GM12878 (cell line): ENCODE measurements around the gene RETREG2. TPM values are rescaled to one million over a fixed set of nuclear protein-coding genes. Genes with fewer than 3 reads are reported as not detected.

Source experiments
- ATAC-seq: fragments of 200-7000 bp; cut with Tn5 transposase; 3 replicates; pipeline ENCODE4 v1.9.1; 2020; ENCODE audit warnings: mild to moderate bottlenecking, moderate library complexity
- BruUV-seq: library from RNA; stranded (reverse); fragments of 400-500 nt; replicated peaks from 2 replicates; lab custom pipeline; 2021; lab: Mats Ljungman, UMichigan
- CTCF ChIA-PET: fragments of 300-600 bp; sonication (Branson Sonifier 250); formaldehyde crosslinking; extraction: SDS; loops from one replicate; lab custom pipeline; 2021; ENCODE audit warnings: inconsistent platforms; lab: Yijun Ruan, JAX
- POLR2A ChIA-PET: fragments of 350-600 bp; formaldehyde crosslinking; extraction: SDS; loops from one replicate; lab custom pipeline; 2021; ENCODE audit warnings: inconsistent platforms; lab: Charles Lee
- RAD21 ChIA-PET: fragments of 300-600 bp; sonication (Branson Sonifier 250); formaldehyde crosslinking; loops from one replicate; lab custom pipeline; 2023; ENCODE audit warnings: antibody characterized with exemption; ENCODE audit not compliant: unreplicated experiment; lab: Charles Lee
- SMC1A ChIA-PET: fragments of 300-600 bp; sonication (Branson Sonifier 250); formaldehyde crosslinking; loops from one replicate; lab custom pipeline; 2023; ENCODE audit not compliant: unreplicated experiment, uncharacterized antibody; lab: Charles Lee
- DNase-seq: peaks from one replicate; pipeline ENCODE4 v3.0.0-alpha.2; 2011; ENCODE audit warnings: low read depth, low spot score
- FAIRE-seq: peaks from 3 replicates; lab custom pipeline; 2011; peaks lifted over from hg19 to GRCh38; lab: Jason Lieb, UNC
- H2AFZ ChIP-seq: 2 replicates; pipeline ENCODE4 v1.6.0; 2011; ENCODE audit warnings: low read depth, low read length, control low read depth; ENCODE audit not compliant: control insufficient read depth
- H3K27ac ChIP-seq: 2 replicates; pipeline ENCODE4 v1.5.1; 2011; ENCODE audit warnings: control low read depth; ENCODE audit not compliant: control insufficient read depth, insufficient read depth
- H3K27me3 ChIP-seq, 2 experiments: replicated peaks in 1 of 2; 2 replicates each; pipeline versions ENCODE4 v1.6.0 to v1.6.1; 2011; ENCODE audit warnings: low read length in 1 of 2; ENCODE audit not compliant: control insufficient read depth in 2 of 2, insufficient read depth in 2 of 2
- H3K36me3 ChIP-seq, 2 experiments: 2 replicates each; pipeline ENCODE4 v1.5.1; 2011; ENCODE audit warnings: low read length in 1 of 2; ENCODE audit not compliant: control insufficient read depth in 2 of 2, insufficient read depth in 2 of 2
- H3K4me1 ChIP-seq: 2 replicates; pipeline ENCODE4 v1.6.1; 2011; ENCODE audit warnings: mild to moderate bottlenecking, low read length, moderate library complexity, mixed read lengths; ENCODE audit not compliant: control insufficient read depth, insufficient read depth
- H3K4me2 ChIP-seq: 2 replicates; pipeline ENCODE4 v1.6.0; 2011; ENCODE audit warnings: control low read depth; ENCODE audit not compliant: control insufficient read depth, insufficient read depth
- H3K4me3 ChIP-seq: fragments of 200-600 bp; sonication (generic); 2 replicates; pipeline ENCODE4 v1.5.1; 2016
- H3K79me2 ChIP-seq: 2 replicates; pipeline ENCODE4 v1.6.0; 2011; ENCODE audit warnings: low read length; ENCODE audit not compliant: control insufficient read depth, insufficient read depth
- H3K9ac ChIP-seq: 2 replicates; pipeline ENCODE4 v1.8.0; 2011; ENCODE audit warnings: low read length, control low read depth, mixed read lengths; ENCODE audit not compliant: control insufficient read depth, insufficient read depth
- H3K9me3 ChIP-seq: replicated peaks from 3 replicates; pipeline ENCODE4 v1.5.1; 2011; ENCODE audit warnings: mild to moderate bottlenecking, low read length; ENCODE audit not compliant: control insufficient read depth, insufficient read depth
- H4K20me1 ChIP-seq: 2 replicates; pipeline ENCODE4 v1.6.0; 2011; ENCODE audit not compliant: control insufficient read depth, insufficient read depth
- ASH2L ChIP-seq: fragments of 300-600, 200-600 bp; sonication (generic); IDR thresholded peaks from 2 replicates; pipeline ENCODE4 v1.6.1; 2017; ENCODE audit warnings: low read depth, mild to moderate bottlenecking, borderline replicate concordance
- SIN3A ChIP-seq: IDR thresholded peaks from 2 replicates; pipeline ENCODE4 v1.6.1; 2012; ENCODE audit warnings: low read depth, low read length, improper control_type of control experiment
- WGBS: methylation state at CpG from one replicate; pipeline ENCODE4 v1.1.6; 2016; ENCODE audit warnings: low lambda C conversion rate; ENCODE audit not compliant: insufficient replicate concordance, insufficient coverage; ENCODE audit errors: missing lambda C conversion rate; 5-methylcytosine and 5-hydroxymethylcytosine counted together
- in situ Hi-C: fragments of 300-500 bp; cut with MboI; formaldehyde crosslinking; loops from 9 replicates; pipeline ENCODE4 v1.14.3; 2018; ENCODE audit warnings: mixed read lengths
- intact Hi-C: fragments of 100-400 bp; cut with micrococcal nuclease; formaldehyde crosslinking; loops from one replicate; pipeline ENCODE4 v1.14.2; 2022; ENCODE audit not compliant: unreplicated experiment
- polyA plus RNA-seq, 11 experiments: library from polyadenylated mRNA; depleted of rRNA in 4 of 11; unstranded in 6 of 11; stranded (reverse) in 5 of 11; fragments of >200 nt; fragmentation: Nextera tagmentation in 4 of 11; fragmentation: Illumina TruSeq in 1 of 11; extraction: Ambion mirVana in 4 of 11; extraction: Trizol in 1 of 11; gene quantifications; 1 replicate in 1 of 11; 2 replicates in 10 of 11; pipeline versions ENCODE4 v1.2.1 to v1.2.3, GENCODE V29; 2011 to 2016; ENCODE audit warnings: inconsistent platforms in 2 of 11, missing spikeins in 2 of 11, low read depth in 1 of 11
- total RNA-seq, 4 experiments: library from RNA; depleted of rRNA in 3 of 4; stranded (reverse); fragments of >200 nt in 3 of 4; fragmentation: Illumina TruSeq in 1 of 4; extraction: Trizol in 1 of 4; gene quantifications; 2 replicates each; pipeline versions ENCODE4 v1.2.1 to v1.2.3, GENCODE V29; 2013 to 2021

RETREG2 gene
- total and polyA plus RNA-seq, 10 of the 15 experiments (the other 5 are each of a cell fraction or from before 2014, with no cell fraction given) = 10.1 to 72.0 (median 28.3) TPM

DNA sequence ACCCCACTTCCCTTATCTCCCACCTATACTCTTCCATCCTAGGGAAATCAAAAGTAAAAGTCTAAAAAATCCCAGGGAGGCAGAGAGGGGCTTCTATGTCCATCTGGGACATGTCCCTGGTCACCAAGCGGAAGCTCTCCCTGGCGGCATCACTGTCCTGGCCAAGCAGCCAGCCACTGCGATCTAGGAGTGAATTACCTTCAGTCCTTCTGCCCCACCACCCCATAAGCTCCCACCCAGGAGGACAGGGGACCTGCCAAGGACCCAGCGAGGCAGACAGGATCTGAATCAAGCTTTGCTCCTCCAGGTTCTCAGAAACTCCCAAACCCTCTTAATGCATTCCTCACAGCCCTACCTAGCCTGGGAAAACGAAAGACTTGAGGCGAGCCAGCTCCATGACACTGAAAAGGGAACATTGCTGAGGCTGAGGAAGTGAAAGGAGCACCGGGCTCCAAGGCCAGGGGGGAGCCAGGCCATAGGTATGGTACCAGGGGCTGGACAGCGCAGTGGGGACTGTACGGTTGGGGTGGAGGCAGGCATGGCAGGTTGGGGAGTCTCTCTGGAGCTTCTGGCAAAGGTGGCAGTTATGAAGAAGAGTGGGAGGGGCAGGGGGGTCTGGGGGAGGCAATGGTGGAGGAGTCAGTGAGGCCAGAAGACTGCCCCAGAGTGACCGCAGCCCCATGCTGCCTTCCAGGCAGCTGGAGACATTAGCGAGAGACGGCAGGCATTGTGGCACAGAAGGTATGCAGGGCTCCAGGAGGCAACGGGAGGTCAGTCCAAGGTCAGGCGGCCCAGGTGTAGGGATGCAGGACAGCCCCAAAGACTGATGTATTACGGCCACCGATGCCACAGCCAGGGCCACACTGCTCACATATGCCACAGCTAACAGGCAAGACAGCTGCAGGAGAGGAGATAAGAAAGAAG, 5.6 kb upstream of the RETREG2 start (continued):
- no peak for TF ChIP-seq ASH2L

- peaks cover 4 to 9% of the 10 kb centered on the region in 2 experiments for H3K36me3 ChIP-seq
- WGBS = 71% methylated on average over 6 of the region's 6 CpGs
- no peak overlapping the region for H3K27ac ChIP-seq
- H3K9me3 ChIP-seq = no peaks in the 10 kb centered on the region
- FAIRE-seq = no peak
- RAD21 ChIA-PET = interaction anchor here (1.4 to 4.1 kb wide), 2 partner anchors 36 to 123 kb away, joined by 3 to 33 read pairs; no protein-coding TSS in a partner anchor
- no peak overlapping the region for H3K4me2 ChIP-seq
- no peak for TF ChIP-seq SIN3A
- H4K20me1 ChIP-seq = no peaks in the 10 kb centered on the region
- BruUV-seq = no TSS peak
- POLR2A ChIA-PET = interaction anchor here (5.0 kb wide), 1 partner anchor 34 kb away, joined by 47 read pairs; the partner anchor contains the start of gene ZFAND2B
- CTCF ChIA-PET = interaction anchor here (0.5 to 5.6 kb wide), 6 partner anchors 11 to 344 kb away, joined by 3 to 48 read pairs (median 4); partner anchors contain the start of gene DNAJB2
- no peak overlapping the region for H2AFZ ChIP-seq
- intact Hi-C loops (no loop called here), in situ Hi-C loops (loop anchor here (5.0 kb wide), 1 partner anchor 34 kb away; the partner anchor contains the start of gene ZFAND2B)
- no peak for ATAC-seq
- H3K27me3 ChIP-seq = no peaks in the 10 kb centered on the region
- no peak overlapping the region for H3K9ac ChIP-seq
- peaks cover 19% of the 10 kb centered on the region for H3K79me2 ChIP-seq
- SMC1A ChIA-PET = interaction anchor here (0.7 to 1.4 kb wide), 4 partner anchors 16 to 122 kb away, joined by 3 to 6 read pairs (median 3); partner anchors contain the start of gene DNAJB2
- no peak for DNase-seq
- H3K4me3 ChIP-seq = no peak overlapping the region
- H3K4me1 ChIP-seq = no peaks in the 10 kb centered on the region; the same call in 1 of the 2 replicates
Measured at GRCh38 chr2:219173176-219173575, 4.9 kb upstream of the RETREG2 start.
